K562 (cell line): Measurements from ENCODE around the gene ROM1. TPM values are rescaled to one million over a fixed set of nuclear protein-coding genes. Genes with fewer than 3 reads are reported as not detected.
A peak's percentile ranks its signal among the peaks of the same experiment; 100 is the strongest.

ENCODE experiments used
- ATF1 ChIP-seq, 2 experiments: fragments of 450-650 bp in 1 of 2; IDR thresholded peaks; 2 replicates each; pipeline ENCODE4 v1.6.1; 2016; ENCODE audit warnings: missing compliant biosample characterization in 1 of 2, missing genetic modification characterization in 1 of 2
- BCL6 ChIP-seq: fragments of 250-450 bp; sonication (Bioruptor Pico); IDR thresholded peaks from 2 replicates; pipeline ENCODE4 v1.4.0; 2020
- CXXC5 ChIP-seq: fragments of 250-450 bp; sonication (Bioruptor Pico); IDR thresholded peaks from 2 replicates; pipeline ENCODE4 v1.8.0; 2022; ENCODE audit warnings: inconsistent platforms, mild to moderate bottlenecking, moderate library complexity
- ETV1 ChIP-seq: fragments of 450-650 bp; conservative IDR thresholded peaks from 2 replicates; pipeline ENCODE4 v1.6.1; 2016; ENCODE audit warnings: missing genetic modification characterization, control low read depth, low read depth, missing compliant biosample characterization
- EZH2 ChIP-seq: IDR thresholded peaks from 2 replicates; pipeline ENCODE4 v1.6.1; 2012; ENCODE audit warnings: low read depth, mild to moderate bottlenecking, inconsistent platforms, low read length, borderline replicate concordance
- KLF13 ChIP-seq: fragments of 450-650 bp; IDR thresholded peaks from 2 replicates; pipeline ENCODE4 v1.6.1; 2016; ENCODE audit warnings: missing genetic modification characterization, low read depth, mild to moderate bottlenecking, missing compliant biosample characterization, moderate library complexity, borderline replicate concordance
- L3MBTL2 ChIP-seq: fragments of 450-650 bp; IDR thresholded peaks from 2 replicates; pipeline ENCODE4 v1.6.1; 2016; ENCODE audit warnings: mild to moderate bottlenecking, moderate library complexity
- RBBP5 ChIP-seq: fragments of 200-600 bp; sonication (generic); IDR thresholded peaks from 2 replicates; pipeline ENCODE4 v1.6.1; 2012; ENCODE audit warnings: borderline replicate concordance, mild to moderate bottlenecking, low read length, control low read depth, inconsistent platforms; ENCODE audit not compliant: insufficient read depth, poor library complexity, severe bottlenecking
- SMARCB1 ChIP-seq: IDR thresholded peaks from 2 replicates; pipeline ENCODE4 v1.6.1; 2011; ENCODE audit warnings: improper control_type of control experiment, low read depth; ENCODE audit not compliant: insufficient read length
- TRIM24 ChIP-seq, 2 experiments: fragments of 450-650 bp; IDR thresholded peaks; 2 replicates each; pipeline ENCODE4 v1.6.1; 2016
- ZNF282 ChIP-seq: sonication (generic); formaldehyde crosslinking; IDR thresholded peaks from 2 replicates; pipeline ENCODE4 v1.8.1; 2023; ENCODE audit warnings: missing genetic modification reagents
- ZNF431 ChIP-seq: sonication (generic); formaldehyde crosslinking; IDR thresholded peaks from 2 replicates; pipeline ENCODE4 v1.8.0; 2022; ENCODE audit warnings: mild to moderate bottlenecking, missing genetic modification reagents
- polyA plus RNA-seq, 8 experiments: library from polyadenylated mRNA; depleted of rRNA in 4 of 8; stranded (reverse) in 5 of 8; unstranded in 3 of 8; fragments of >200 nt; fragmentation: Nextera tagmentation in 2 of 8; fragmentation: Illumina TruSeq in 1 of 8; extraction: Ambion mirVana in 2 of 8; extraction: Trizol in 1 of 8; gene quantifications; 2 replicates each; pipeline versions ENCODE4 v1.2.1 to v1.2.3, GENCODE V29; 2011 to 2014; ENCODE audit warnings: inconsistent platforms in 1 of 8, missing spikeins in 1 of 8
- total RNA-seq, 7 experiments: library from RNA; depleted of rRNA in 6 of 7; stranded (reverse); fragments of >200 nt in 6 of 7; fragmentation: Illumina TruSeq in 2 of 7; extraction: Trizol in 2 of 7; gene quantifications; 2 replicates each; pipeline versions ENCODE4 v1.2.1 to v1.2.3, GENCODE V29; 2011 to 2021; ENCODE audit warnings: low replicate concordance in 1 of 7
- TF ChIP-seq, protein P1 (sequence below), 2 experiments: fragments of 450-650 bp; IDR thresholded peaks; 2 replicates each; pipeline ENCODE4 v1.6.1; 2016; ENCODE audit warnings: mild to moderate bottlenecking in 2 of 2, borderline replicate concordance in 1 of 2, low read depth in 1 of 2, moderate library complexity in 1 of 2
- TF ChIP-seq, protein P2 (sequence below): sonication (generic); formaldehyde crosslinking; IDR thresholded peaks from 2 replicates; pipeline ENCODE4 v1.8.1; 2023; ENCODE audit warnings: mild to moderate bottlenecking, missing genetic modification reagents
- TF ChIP-seq, protein P3 (sequence below): fragments of 200-800 bp; sonication (Bioruptor generic); IDR thresholded peaks from 2 replicates; pipeline ENCODE4 v1.6.1; 2017; ENCODE audit warnings: missing genetic modification characterization, missing compliant biosample characterization
- TF ChIP-seq, protein P4 (sequence below), 2 experiments: fragments of 450-650 bp; conservative IDR thresholded peaks; 2 replicates each; pipeline ENCODE4 v1.6.1; 2017; ENCODE audit warnings: mild to moderate bottlenecking in 2 of 2, moderate library complexity in 2 of 2

Gene ROM1
- total and polyA plus RNA-seq, 9 of the 15 experiments (the other 6 are each of a cell fraction or from before 2014, with no cell fraction given): 0.75 to 4.0 (median 2.6) TPM

DNA sequence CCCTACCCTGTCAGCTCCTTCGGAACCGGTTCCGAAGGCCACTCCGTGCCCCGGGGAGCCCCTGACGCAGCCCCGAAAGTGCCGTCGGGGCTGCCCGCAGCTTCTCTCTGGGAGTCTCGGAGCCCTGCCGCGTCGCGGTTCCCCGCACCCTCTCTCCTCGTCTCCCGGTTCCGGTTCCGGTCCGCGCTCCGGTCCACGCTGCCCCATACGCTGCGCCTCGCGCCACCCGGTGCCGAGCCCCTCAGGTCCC is 12.0 kb upstream of the ROM1 start (continued):
- TF ChIP-seq, protein P1, sequence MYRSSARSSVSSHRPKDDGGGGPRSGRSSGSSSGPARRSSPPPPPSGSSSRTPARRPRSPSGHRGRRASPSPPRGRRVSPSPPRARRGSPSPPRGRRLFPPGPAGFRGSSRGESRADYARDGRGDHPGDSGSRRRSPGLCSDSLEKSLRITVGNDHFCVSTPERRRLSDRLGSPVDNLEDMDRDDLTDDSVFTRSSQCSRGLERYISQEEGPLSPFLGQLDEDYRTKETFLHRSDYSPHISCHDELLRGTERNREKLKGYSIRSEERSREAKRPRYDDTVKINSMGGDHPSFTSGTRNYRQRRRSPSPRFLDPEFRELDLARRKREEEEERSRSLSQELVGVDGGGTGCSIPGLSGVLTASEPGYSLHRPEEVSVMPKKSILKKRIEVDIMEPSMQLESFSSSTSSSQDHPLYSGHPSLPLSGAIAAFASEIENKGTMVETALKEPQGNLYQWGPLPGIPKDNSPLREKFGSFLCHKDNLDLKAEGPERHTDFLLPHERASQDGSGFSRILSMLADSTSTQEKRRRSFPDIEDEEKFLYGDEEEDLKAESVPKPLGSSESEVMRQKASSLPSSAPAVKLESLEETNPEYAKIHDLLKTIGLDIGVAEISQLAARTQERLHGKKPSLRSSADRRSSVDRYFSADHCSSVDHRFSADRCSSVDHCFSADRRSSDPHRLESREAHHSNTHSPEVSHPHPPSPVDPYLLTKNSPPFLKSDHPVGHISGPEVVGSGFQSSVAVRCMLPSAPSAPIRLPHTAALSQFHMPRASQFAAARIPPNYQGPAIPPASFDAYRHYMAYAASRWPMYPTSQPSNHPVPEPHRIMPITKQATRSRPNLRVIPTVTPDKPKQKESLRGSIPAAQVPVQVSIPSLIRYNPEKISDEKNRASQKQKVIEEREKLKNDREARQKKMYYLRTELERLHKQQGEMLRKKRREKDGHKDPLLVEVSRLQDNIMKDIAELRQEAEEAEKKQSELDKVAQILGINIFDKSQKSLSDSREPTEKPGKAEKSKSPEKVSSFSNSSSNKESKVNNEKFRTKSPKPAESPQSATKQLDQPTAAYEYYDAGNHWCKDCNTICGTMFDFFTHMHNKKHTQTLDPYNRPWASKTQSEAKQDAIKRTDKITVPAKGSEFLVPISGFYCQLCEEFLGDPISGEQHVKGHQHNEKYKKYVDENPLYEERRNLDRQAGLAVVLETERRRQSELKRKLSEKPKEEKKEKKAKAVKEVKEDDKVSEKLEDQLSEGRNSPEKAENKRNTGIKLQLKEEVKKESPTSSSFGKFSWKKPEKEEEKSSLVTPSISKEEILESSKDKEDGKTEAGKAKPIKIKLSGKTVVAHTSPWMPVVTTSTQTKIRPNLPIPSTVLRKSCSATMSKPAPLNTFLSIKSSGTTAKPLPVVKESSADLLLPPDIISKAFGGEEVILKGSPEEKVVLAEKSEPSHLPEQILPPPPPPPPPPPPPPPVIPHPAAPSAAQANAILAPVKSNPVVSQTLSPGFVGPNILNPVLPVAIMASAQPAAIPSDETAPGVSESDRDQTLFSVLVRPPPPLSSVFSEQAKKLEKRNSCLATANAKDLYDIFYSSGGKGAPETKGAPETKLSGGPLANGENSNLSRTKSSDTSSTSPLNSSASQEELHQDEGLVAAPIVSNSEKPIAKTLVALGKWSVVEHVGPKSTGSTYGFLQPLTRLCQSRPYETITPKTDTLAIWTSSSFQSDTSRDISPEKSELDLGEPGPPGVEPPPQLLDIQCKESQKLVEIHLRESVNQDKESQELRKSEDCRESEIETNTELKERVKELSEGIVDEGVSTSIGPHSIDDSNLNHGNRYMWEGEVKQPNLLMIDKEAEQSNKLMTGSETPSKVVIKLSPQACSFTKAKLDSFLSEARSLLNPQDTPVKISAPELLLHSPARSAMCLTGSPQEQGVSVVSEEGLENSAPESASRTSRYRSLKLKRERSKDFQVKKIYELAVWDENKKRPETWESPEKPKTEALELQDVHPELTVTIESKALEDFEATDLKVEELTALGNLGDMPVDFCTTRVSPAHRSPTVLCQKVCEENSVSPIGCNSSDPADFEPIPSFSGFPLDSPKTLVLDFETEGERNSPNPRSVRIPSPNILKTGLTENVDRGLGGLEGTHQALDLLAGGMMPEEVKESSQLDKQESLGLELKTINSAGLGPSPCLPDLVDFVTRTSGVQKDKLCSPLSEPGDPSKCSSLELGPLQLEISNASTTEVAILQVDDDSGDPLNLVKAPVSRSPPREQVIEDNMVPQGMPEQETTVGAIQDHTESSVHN (IDR thresholded peaks at IDR 0.05; ENCODE audit: borderline replicate concordance in 1 of 2, low read depth in 1 of 2): no peak
- TF ChIP-seq ATF1 (CRISPR knock-in tag; IDR thresholded peaks at IDR 0.05) (no peak), ATF1 (tag; IDR thresholded peaks at IDR 0.05) (peak; percentile 23; the same call in 1 of the 2 replicates), CXXC5 (peak; percentile 61; the same call in 1 of the 2 replicates), ETV1 (tag) (0 out of 2 replicates have a peak, but pooled peaks have one; percentile 16), KLF13 (no peak), EZH2 (no peak), ZNF282 (CRISPR knock-in tag) (0 out of 2 replicates have a peak, but pooled peaks have one; percentile 6), L3MBTL2 (peak; percentile 49; the same call in 1 of the 2 replicates), ZNF431 (CRISPR knock-in tag) (0 out of 2 replicates have a peak, but pooled peaks have one; percentile 19), BCL6 (CRISPR knock-in tag) (no peak), SMARCB1 (no peak), TRIM24 (IDR thresholded peaks at IDR 0.05) (0 out of 4 replicates have a peak, but pooled peaks of 1 of the 2 experiments have one; percentile 30), RBBP5 (peak; percentile 91)
- TF ChIP-seq, protein P2, sequence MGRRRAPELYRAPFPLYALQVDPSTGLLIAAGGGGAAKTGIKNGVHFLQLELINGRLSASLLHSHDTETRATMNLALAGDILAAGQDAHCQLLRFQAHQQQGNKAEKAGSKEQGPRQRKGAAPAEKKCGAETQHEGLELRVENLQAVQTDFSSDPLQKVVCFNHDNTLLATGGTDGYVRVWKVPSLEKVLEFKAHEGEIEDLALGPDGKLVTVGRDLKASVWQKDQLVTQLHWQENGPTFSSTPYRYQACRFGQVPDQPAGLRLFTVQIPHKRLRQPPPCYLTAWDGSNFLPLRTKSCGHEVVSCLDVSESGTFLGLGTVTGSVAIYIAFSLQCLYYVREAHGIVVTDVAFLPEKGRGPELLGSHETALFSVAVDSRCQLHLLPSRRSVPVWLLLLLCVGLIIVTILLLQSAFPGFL (CRISPR knock-in tag): no peak
- TF ChIP-seq, protein P3, sequence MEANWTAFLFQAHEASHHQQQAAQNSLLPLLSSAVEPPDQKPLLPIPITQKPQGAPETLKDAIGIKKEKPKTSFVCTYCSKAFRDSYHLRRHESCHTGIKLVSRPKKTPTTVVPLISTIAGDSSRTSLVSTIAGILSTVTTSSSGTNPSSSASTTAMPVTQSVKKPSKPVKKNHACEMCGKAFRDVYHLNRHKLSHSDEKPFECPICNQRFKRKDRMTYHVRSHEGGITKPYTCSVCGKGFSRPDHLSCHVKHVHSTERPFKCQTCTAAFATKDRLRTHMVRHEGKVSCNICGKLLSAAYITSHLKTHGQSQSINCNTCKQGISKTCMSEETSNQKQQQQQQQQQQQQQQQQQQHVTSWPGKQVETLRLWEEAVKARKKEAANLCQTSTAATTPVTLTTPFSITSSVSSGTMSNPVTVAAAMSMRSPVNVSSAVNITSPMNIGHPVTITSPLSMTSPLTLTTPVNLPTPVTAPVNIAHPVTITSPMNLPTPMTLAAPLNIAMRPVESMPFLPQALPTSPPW: 0 out of 2 replicates have a peak, but pooled peaks have one; percentile 9
- TF ChIP-seq, protein P4, sequence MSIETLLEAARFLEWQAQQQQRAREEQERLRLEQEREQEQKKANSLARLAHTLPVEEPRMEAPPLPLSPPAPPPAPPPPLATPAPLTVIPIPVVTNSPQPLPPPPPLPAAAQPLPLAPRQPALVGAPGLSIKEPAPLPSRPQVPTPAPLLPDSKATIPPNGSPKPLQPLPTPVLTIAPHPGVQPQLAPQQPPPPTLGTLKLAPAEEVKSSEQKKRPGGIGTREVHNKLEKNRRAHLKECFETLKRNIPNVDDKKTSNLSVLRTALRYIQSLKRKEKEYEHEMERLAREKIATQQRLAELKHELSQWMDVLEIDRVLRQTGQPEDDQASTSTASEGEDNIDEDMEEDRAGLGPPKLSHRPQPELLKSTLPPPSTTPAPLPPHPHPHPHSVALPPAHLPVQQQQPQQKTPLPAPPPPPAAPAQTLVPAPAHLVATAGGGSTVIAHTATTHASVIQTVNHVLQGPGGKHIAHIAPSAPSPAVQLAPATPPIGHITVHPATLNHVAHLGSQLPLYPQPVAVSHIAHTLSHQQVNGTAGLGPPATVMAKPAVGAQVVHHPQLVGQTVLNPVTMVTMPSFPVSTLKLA (conservative IDR thresholded peaks at IDR 0.05): peak; percentile 38 to 54; a peak in 1 of 4 replicates
